ENCODE measurements around the gene PPP1R27.

PPP1R27 gene

DNA sequence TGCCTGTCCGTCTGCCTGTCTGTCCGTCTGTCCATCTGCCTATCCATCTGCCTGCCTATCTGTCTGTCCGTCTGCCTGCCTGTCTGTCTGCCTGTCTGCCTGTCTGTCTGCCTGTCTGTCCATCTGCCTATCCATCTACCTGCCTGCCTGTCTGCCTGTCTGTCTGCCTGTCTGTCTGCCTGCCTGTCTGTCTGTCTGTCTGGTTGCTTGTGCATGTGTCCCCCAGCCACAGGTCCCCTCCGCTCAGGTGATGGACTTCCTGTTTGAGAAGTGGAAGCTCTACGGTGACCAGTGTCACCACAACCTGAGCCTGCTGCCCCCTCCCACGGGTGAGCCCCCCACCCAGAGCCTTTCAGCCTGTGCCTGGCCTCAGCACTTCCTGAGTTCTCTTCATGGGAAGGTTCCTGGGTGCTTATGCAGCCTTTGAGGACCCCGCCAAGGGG lies 25.3 kb downstream of the PPP1R27 start:
- DNase-seq (ENCODE audit: low read depth): no peak
- no peak overlapping the region for H3K4me3 ChIP-seq (ENCODE audit: control insufficient read depth, low read depth, low read length)

GRCh38 chr17:81808778-81809555 lies 25.9 kb downstream of the PPP1R27 start:
- no peak for DNase-seq (ENCODE audit: low read depth)
- H3K4me3 ChIP-seq (ENCODE audit: control insufficient read depth, low read depth, low read length): no peak overlapping the region
- TF ChIP-seq, protein P1, sequence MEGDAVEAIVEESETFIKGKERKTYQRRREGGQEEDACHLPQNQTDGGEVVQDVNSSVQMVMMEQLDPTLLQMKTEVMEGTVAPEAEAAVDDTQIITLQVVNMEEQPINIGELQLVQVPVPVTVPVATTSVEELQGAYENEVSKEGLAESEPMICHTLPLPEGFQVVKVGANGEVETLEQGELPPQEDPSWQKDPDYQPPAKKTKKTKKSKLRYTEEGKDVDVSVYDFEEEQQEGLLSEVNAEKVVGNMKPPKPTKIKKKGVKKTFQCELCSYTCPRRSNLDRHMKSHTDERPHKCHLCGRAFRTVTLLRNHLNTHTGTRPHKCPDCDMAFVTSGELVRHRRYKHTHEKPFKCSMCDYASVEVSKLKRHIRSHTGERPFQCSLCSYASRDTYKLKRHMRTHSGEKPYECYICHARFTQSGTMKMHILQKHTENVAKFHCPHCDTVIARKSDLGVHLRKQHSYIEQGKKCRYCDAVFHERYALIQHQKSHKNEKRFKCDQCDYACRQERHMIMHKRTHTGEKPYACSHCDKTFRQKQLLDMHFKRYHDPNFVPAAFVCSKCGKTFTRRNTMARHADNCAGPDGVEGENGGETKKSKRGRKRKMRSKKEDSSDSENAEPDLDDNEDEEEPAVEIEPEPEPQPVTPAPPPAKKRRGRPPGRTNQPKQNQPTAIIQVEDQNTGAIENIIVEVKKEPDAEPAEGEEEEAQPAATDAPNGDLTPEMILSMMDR (conservative IDR thresholded peaks at IDR 0.05; ENCODE audit: control insufficient read depth, insufficient read depth, low read depth, low read length): no peak

More for the DNA sequence above, 25.3 kb downstream of the PPP1R27 start:
- TF ChIP-seq, protein P1 (conservative IDR thresholded peaks at IDR 0.05; ENCODE audit: control insufficient read depth, insufficient read depth, low read depth, low read length): no peak

- H3K4me3 ChIP-seq (ENCODE audit: control insufficient read depth, low read depth, low read length): no peak overlapping the region
- TF ChIP-seq, protein P1 (conservative IDR thresholded peaks at IDR 0.05; ENCODE audit: control insufficient read depth, insufficient read depth, low read depth, low read length): no peak
- no peak for DNase-seq (ENCODE audit: low read depth)
Observed at GRCh38 chr17:81807839-81808238, 27.0 kb downstream of the PPP1R27 start.

DNA sequence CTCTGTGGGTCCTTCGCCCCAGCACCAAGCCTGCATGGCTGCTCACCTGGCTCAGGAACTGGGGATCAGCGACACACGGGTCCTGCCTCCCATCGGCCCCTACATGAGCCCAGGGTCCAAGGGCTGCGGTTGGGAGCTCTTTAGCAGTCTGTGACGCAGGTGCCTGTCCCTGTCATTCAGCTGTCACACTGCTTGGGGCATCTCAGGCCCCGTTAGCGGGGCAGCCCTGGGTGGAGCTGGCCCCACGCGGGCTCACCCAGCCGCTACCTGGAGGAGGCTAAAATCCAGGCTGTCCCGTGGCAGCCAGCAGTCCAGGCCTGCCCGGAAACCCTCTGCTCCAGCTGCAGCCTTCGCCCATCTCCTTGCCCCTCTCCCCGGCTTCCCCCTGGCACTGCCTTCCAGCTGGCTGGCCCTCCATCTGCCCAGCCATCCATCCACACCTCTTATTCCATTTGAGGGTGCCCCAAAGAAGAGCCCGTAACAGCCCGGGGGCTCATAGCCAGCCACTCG lies 27.6 kb downstream of the PPP1R27 start:
- TF ChIP-seq, protein P1 (conservative IDR thresholded peaks at IDR 0.05; ENCODE audit: control insufficient read depth, insufficient read depth, low read depth, low read length): no peak
- DNase-seq (ENCODE audit: low read depth): no peak
- H3K4me3 ChIP-seq (ENCODE audit: control insufficient read depth, low read depth, low read length): no peak overlapping the region

GRCh38 chr17:81806461-81807209 lies 28.2 kb downstream of the PPP1R27 start:
- DNase-seq (ENCODE audit: low read depth): no peak
- no peak overlapping the region for H3K4me3 ChIP-seq (ENCODE audit: control insufficient read depth, low read depth, low read length)
- TF ChIP-seq, protein P1 (conservative IDR thresholded peaks at IDR 0.05; ENCODE audit: control insufficient read depth, insufficient read depth, low read depth, low read length): no peak

DNA sequence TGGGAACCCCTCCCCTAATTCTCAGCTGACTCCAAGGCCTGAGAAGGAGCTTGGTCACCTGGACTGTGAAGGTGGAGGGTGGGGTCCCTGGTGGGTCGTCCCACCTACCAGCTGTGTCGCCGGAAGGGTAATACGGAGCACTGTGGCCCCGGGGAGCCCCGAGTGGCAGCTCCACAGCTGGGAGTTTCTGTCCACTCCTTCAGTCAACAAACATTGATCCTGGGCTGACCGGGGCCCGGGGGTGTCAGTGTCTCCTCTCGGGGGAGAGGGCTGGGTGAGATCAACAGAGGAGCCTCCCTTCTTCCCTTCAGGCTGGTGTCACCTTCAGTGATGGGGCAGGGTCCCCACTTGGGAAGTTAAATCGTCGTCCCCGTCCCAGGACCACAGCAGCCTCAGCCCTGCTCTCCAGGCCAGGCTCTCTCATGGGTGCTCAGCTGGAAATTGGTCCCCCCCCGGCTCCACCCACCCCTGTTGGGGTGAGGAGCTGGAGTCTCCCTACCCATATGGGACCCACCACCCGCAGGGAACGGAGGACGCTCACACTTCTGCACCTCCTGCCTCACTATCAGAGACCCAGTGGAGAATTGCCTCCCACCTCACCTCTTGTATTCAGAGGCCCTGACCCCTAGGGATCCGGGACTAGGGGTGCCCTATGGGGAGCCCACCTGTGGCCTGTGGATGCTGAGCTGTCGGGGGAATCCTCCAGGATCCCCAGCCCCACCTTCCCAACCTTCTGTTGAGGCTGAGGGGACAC lies 29.0 kb downstream of the PPP1R27 start:
- TF ChIP-seq, protein P1 (conservative IDR thresholded peaks at IDR 0.05; ENCODE audit: control insufficient read depth, insufficient read depth, low read depth, low read length): no peak
- no peak overlapping the region for H3K4me3 ChIP-seq (ENCODE audit: control insufficient read depth, low read depth, low read length)
- no peak for DNase-seq (ENCODE audit: low read depth)

All from fibroblast of mammary gland (primary cell).